CD14-positive monocyte (primary cell): ENCODE data around the gene C20orf141. TPM values are rescaled to one million over a fixed set of nuclear protein-coding genes. Genes with fewer than 3 reads are reported as not detected.

Experiments used
- DNase-seq, 3 donors: peaks; one replicate each; pipeline ENCODE4 v3.0.0-alpha.2; 2011 to 2022
- H2AFZ ChIP-seq: 2 replicates; pipeline ENCODE4 v1.6.0; 2012; ENCODE audit warnings: mild to moderate bottlenecking, low read depth, low read length, inconsistent platforms; ENCODE audit not compliant: insufficient read depth, poor library complexity, severe bottlenecking
- H3K27ac ChIP-seq, 2 donors: 1 replicate in 1 of 2; 2 replicates in 1 of 2; pipeline ENCODE4 v1.5.1; 2012 to 2013; ENCODE audit warnings: low read length in 2 of 2, control low read depth in 1 of 2, inconsistent platforms in 1 of 2, low read depth in 1 of 2, mild to moderate bottlenecking in 1 of 2
- H3K27me3 ChIP-seq, 2 donors: one replicate each; pipeline versions ENCODE4 v1.6.0 to v1.6.1; 2011 to 2013; ENCODE audit warnings: low read length in 2 of 2; ENCODE audit not compliant: control insufficient read depth in 2 of 2, insufficient read depth in 2 of 2
- H3K36me3 ChIP-seq, 2 donors: replicated peaks in 1 of 2; 1 replicate in 1 of 2; 2 replicates in 1 of 2; pipeline versions ENCODE4 v1.5.1 to v1.6.1; 2012 to 2013; ENCODE audit warnings: low read length in 2 of 2, control low read depth in 1 of 2, inconsistent platforms in 1 of 2, mild to moderate bottlenecking in 1 of 2; ENCODE audit not compliant: insufficient read depth in 2 of 2, control insufficient read depth in 1 of 2
- H3K4me1 ChIP-seq, 2 donors: 1 replicate in 1 of 2; 2 replicates in 1 of 2; pipeline versions ENCODE4 v1.5.1 to v1.6.1; 2012 to 2013; ENCODE audit warnings: low read length in 2 of 2, control low read depth in 1 of 2, inconsistent platforms in 1 of 2, mild to moderate bottlenecking in 1 of 2, moderate library complexity in 1 of 2; ENCODE audit not compliant: insufficient read depth in 2 of 2, control insufficient read depth in 1 of 2
- H3K4me2 ChIP-seq: replicated peaks from 2 replicates; pipeline ENCODE3; 2012; ENCODE audit warnings: low read length, moderate library complexity, mild to moderate bottlenecking; ENCODE audit not compliant: poor library complexity, severe bottlenecking; ENCODE audit errors: extremely low read depth
- H3K4me3 ChIP-seq, 3 experiments: fragments of 200-600 bp in 1 of 3; sonication (generic) in 1 of 3; replicated peaks in 1 of 3; 1 replicate in 2 of 3; 2 replicates in 1 of 3; pipeline ENCODE4 v1.5.1; 2011 to 2013; ENCODE audit warnings: low read length in 3 of 3, mild to moderate bottlenecking in 3 of 3, control low read depth in 2 of 3, low read depth in 2 of 3, inconsistent platforms in 1 of 3, moderate library complexity in 1 of 3
- H3K79me2 ChIP-seq: 2 replicates; pipeline ENCODE4 v1.6.0; 2012; ENCODE audit warnings: mild to moderate bottlenecking, control low read depth, inconsistent platforms, low read length, moderate library complexity; ENCODE audit not compliant: insufficient read depth
- H3K9ac ChIP-seq: 2 replicates; pipeline ENCODE4 v1.6.0; 2017; ENCODE audit warnings: low read length, mild to moderate bottlenecking; ENCODE audit not compliant: insufficient read depth, poor library complexity, severe bottlenecking
- H3K9me3 ChIP-seq, 2 donors: replicated peaks in 1 of 2; 1 replicate in 1 of 2; 2 replicates in 1 of 2; pipeline versions ENCODE4 v1.5.1 to v1.6.1; 2012 to 2013; ENCODE audit warnings: low read length in 2 of 2, control low read depth in 1 of 2; ENCODE audit not compliant: control insufficient read depth in 1 of 2, insufficient read depth in 1 of 2
- H4K20me1 ChIP-seq: 2 replicates; pipeline ENCODE4 v1.6.0; 2012; ENCODE audit warnings: mild to moderate bottlenecking, low read length, control low read depth, moderate library complexity; ENCODE audit not compliant: insufficient read depth
- H3K27ac Mint-ChIP-seq, 7 donors: one replicate each; pipeline ENCODE4 v1.8.0; 2020; ENCODE audit warnings: mild to moderate bottlenecking in 7 of 7, mixed read lengths in 7 of 7, moderate library complexity in 6 of 7, inconsistent platforms in 2 of 7
- H3K27me3 Mint-ChIP-seq, 3 donors: one replicate each; pipeline ENCODE4 v1.8.0; 2021 to 2022; ENCODE audit warnings: low read depth in 3 of 3, mild to moderate bottlenecking in 3 of 3, mixed read lengths in 3 of 3, moderate library complexity in 3 of 3, inconsistent platforms in 1 of 3
- H3K36me3 Mint-ChIP-seq, 2 donors: one replicate each; pipeline ENCODE4 v1.8.0; 2020; ENCODE audit warnings: mixed read lengths in 2 of 2, inconsistent platforms in 1 of 2, mild to moderate bottlenecking in 1 of 2
- H3K4me1 Mint-ChIP-seq: one replicate; pipeline ENCODE4 v1.8.0; 2020; ENCODE audit warnings: mild to moderate bottlenecking, mixed read lengths
- H3K4me3 Mint-ChIP-seq, 2 donors: one replicate each; pipeline ENCODE4 v1.8.0; 2020; ENCODE audit warnings: mild to moderate bottlenecking in 2 of 2, mixed read lengths in 2 of 2, moderate library complexity in 1 of 2
- H3K9me3 Mint-ChIP-seq, 7 donors: one replicate each; pipeline ENCODE4 v1.8.0; 2020 to 2022; ENCODE audit warnings: mixed read lengths in 7 of 7, mild to moderate bottlenecking in 6 of 7, moderate library complexity in 6 of 7, inconsistent platforms in 2 of 7
- WGBS: methylation state at CpG from one replicate; pipeline ENCODE4 v1.1.5; 2013; ENCODE audit warnings: missing lambda C conversion rate; ENCODE audit not compliant: insufficient coverage; 5-methylcytosine and 5-hydroxymethylcytosine counted together
- intact Hi-C, 2 donors: fragments of 100-400 bp; cut with micrococcal nuclease; formaldehyde crosslinking; loops; one replicate each; pipeline versions ENCODE4 v1.15.0 to v1.15.1; 2023
- polyA plus RNA-seq, 3 donors: library from polyadenylated mRNA; depleted of rRNA in 1 of 3; unstranded in 2 of 3; stranded (reverse) in 1 of 3; fragments of 300-500 nt in 2 of 3; fragments of >200 nt in 1 of 3; fragmentation: Illumina TruSeq in 2 of 3; gene quantifications; 1 replicate in 2 of 3; 2 replicates in 1 of 3; pipeline ENCODE4 v1.2.3, GENCODE V29; 2012 to 2021
- TF ChIP-seq, protein P1 (sequence below): fragments of 200-600 bp; IDR thresholded peaks from one replicate; pipeline ENCODE4 v1.8.0; 2022; ENCODE audit warnings: antibody characterized with exemption, mild to moderate bottlenecking

C20orf141 gene
- polyA plus RNA-seq, 3 donors: not detected

DNA sequence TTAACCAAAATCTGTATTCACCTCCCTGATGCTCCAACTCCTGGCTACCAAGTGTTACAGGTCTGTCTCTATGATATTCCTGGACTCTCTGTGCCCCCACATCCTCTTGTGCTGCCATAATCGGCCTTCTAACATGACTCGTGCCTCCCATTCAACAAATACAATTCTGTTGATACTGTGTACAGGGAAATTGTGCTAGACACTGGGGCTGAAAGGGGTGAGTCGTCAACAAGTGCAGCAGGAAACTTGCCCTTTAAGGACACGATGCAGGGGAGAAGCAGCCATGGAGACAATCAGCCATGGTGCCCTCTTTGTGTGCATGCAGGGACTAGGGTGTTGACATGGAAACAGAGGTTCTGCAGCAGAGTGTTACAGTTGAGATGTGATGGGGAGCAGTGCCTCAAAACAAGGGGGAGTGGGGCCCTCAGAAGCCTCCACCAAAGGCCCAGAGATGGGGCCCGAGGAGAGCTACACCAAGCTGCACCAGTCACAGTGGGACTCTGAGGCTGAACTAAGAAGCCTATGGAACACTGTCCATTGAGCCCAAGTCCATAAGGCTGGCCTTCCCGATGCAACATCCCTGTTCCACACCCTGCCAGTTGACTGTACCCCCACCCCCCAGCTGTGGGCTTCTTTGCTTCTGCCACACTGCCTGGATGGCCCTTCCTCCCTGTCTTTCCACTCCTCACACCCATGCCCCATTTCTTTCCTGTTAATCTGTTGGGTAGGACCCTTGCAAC is 22.6 kb downstream of the C20orf141 start:
- no peak overlapping the region for H3K27ac Mint-ChIP-seq

DNA sequence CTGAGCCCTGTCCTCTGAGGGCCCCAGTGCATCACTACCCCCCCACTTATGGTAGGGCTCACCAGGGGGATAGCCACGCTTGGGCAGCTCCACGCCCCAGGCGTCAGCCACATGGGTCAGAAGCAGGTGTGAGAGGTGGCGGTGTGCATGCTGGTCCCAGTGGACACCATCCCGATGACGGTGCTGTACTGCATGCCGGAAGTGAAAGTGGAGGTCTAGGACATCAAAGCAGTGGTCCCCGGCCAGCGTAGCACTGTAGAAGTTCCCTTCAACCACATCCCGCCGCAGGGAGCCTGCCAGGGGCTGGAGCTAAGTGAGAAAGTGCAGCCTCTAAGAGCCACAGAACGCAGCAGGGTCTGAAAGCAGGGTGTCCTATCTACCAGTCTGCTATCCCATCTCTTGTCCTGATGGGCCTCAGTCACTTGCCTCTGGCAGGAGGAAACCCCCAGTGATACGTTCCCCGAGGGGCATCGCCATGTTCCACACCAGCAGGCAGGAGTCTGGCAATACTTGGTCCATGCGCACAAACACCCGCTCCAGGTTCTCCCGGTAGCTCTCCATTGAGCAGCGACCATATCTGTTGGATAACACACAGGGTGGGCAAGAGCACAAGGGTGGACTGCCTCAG is 23.5 kb downstream of the C20orf141 start:
- peaks cover 16% of the 10 kb centered on the region for H3K79me2 ChIP-seq
- Mint-ChIP-seq H3K4me1 (peaks cover 28% of the 10 kb centered on the region), H3K9me3 (no peaks in the 10 kb centered on the region), H3K4me3 (no peak overlapping the region), H3K27ac (peak overlapping the region in 2 of 7 donors; percentile 26 to 49), H3K36me3 (peaks cover 17 to 29% of the 10 kb centered on the region in 2 donors), H3K27me3 (peaks cover 0 to 4% (median 3%) of the 10 kb centered on the region in 3 donors)
- no peak for DNase-seq
- H3K4me1 ChIP-seq: peaks cover 17 to 27% of the 10 kb centered on the region in 2 donors
- WGBS: 95% methylated on average over 14 of the region's 19 CpGs
- H3K36me3 ChIP-seq: peaks cover 0 to 26% of the 10 kb centered on the region in 2 donors
- TF ChIP-seq, protein P1, sequence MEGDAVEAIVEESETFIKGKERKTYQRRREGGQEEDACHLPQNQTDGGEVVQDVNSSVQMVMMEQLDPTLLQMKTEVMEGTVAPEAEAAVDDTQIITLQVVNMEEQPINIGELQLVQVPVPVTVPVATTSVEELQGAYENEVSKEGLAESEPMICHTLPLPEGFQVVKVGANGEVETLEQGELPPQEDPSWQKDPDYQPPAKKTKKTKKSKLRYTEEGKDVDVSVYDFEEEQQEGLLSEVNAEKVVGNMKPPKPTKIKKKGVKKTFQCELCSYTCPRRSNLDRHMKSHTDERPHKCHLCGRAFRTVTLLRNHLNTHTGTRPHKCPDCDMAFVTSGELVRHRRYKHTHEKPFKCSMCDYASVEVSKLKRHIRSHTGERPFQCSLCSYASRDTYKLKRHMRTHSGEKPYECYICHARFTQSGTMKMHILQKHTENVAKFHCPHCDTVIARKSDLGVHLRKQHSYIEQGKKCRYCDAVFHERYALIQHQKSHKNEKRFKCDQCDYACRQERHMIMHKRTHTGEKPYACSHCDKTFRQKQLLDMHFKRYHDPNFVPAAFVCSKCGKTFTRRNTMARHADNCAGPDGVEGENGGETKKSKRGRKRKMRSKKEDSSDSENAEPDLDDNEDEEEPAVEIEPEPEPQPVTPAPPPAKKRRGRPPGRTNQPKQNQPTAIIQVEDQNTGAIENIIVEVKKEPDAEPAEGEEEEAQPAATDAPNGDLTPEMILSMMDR: no peak
- no peaks in the 10 kb centered on the region for H3K9me3 ChIP-seq
- H2AFZ ChIP-seq: no peak overlapping the region
- no peak overlapping the region for H3K4me2 ChIP-seq
- intact Hi-C loops: no loop called here
- peaks cover 3% of the 10 kb centered on the region for H4K20me1 ChIP-seq
- H3K9ac ChIP-seq: no peak overlapping the region
- no peak overlapping the region for H3K27ac ChIP-seq
- H3K4me3 ChIP-seq: no peak overlapping the region
- H3K27me3 ChIP-seq: no peaks in the 10 kb centered on the region

More for the DNA sequence above, 22.6 kb downstream of the C20orf141 start:
- no peaks in the 10 kb centered on the region for H4K20me1 ChIP-seq
- peaks cover 27% of the 10 kb centered on the region for H3K4me1 Mint-ChIP-seq
- H3K27me3 Mint-ChIP-seq: peaks cover 0 to 4% (median 3%) of the 10 kb centered on the region in 3 donors
- H2AFZ ChIP-seq: no peak overlapping the region
- no peak overlapping the region for H3K4me2 ChIP-seq
- H3K9me3 ChIP-seq: no peaks in the 10 kb centered on the region
- intact Hi-C loops: no loop called here
- H3K4me3 ChIP-seq: no peak overlapping the region
- no peak overlapping the region for H3K27ac ChIP-seq
- H3K4me3 Mint-ChIP-seq: no peak overlapping the region
- peaks cover 17 to 28% of the 10 kb centered on the region in 2 donors for H3K36me3 Mint-ChIP-seq
- DNase-seq: no peak
- H3K27me3 ChIP-seq: no peaks in the 10 kb centered on the region
- no peak overlapping the region for H3K9ac ChIP-seq
- WGBS: 94% methylated on average over 4 of the region's 6 CpGs
- peaks cover 16% of the 10 kb centered on the region for H3K79me2 ChIP-seq
- H3K4me1 ChIP-seq: peaks cover 21 to 31% of the 10 kb centered on the region in 2 donors
- H3K9me3 Mint-ChIP-seq: no peaks in the 10 kb centered on the region
- peaks cover 0 to 20% of the 10 kb centered on the region in 2 donors for H3K36me3 ChIP-seq
- TF ChIP-seq, protein P1: no peak
